HG03575 (cell line): ENCODE measurements around the gene ANO9.

Source experiments
- ATAC-seq: cut with Tn5 transposase; IDR thresholded peaks from one replicate; pipeline ENCODE4 v1.9.1; 2021; ENCODE audit not compliant: unreplicated experiment, insufficient number of reproducible peaks, low FRiP score; ENCODE audit errors: extremely low read depth

ANO9 gene, protein sequence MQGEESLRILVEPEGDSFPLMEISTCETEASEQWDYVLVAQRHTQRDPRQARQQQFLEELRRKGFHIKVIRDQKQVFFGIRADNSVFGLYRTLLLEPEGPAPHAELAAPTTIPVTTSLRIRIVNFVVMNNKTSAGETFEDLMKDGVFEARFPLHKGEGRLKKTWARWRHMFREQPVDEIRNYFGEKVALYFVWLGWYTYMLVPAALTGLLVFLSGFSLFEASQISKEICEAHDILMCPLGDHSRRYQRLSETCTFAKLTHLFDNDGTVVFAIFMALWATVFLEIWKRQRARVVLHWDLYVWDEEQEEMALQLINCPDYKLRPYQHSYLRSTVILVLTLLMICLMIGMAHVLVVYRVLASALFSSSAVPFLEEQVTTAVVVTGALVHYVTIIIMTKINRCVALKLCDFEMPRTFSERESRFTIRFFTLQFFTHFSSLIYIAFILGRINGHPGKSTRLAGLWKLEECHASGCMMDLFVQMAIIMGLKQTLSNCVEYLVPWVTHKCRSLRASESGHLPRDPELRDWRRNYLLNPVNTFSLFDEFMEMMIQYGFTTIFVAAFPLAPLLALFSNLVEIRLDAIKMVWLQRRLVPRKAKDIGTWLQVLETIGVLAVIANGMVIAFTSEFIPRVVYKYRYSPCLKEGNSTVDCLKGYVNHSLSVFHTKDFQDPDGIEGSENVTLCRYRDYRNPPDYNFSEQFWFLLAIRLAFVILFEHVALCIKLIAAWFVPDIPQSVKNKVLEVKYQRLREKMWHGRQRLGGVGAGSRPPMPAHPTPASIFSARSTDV

GRCh38 chr11:441418-442274, at the start of gene ANO9:
Gene ANO9 (minus strand): TSS chr11:442011. CDS start chr11:441926, 85 bp downstream.
- no peak for ATAC-seq

DNA sequence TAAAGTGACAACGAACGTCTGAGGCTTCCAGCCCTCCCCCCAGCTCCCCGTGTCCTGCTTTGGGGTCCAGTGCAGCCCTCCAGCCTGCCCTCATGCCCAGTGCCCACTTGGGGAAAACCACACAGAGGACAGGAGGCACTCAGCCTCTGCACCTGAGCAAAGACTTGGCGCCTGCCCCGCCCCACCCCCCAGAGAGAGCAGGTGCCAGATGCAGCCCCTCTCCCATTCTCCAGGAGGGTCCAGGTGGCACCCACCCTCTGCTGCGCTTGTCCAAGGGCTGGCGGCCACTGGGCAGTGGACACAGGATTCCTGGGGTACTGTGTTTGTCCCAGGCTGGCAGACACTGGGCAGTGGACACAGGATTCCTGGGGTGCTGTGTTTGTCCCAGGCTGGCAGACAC, 49.5 kb upstream of the ANO9 start:
- ATAC-seq, result no peak

GRCh38 chr11:490930-491260, 49.1 kb upstream of the ANO9 start:
- ATAC-seq, result no peak

GRCh38 chr11:490186-490929, 48.5 kb upstream of the ANO9 start:
- no peak for ATAC-seq

DNA sequence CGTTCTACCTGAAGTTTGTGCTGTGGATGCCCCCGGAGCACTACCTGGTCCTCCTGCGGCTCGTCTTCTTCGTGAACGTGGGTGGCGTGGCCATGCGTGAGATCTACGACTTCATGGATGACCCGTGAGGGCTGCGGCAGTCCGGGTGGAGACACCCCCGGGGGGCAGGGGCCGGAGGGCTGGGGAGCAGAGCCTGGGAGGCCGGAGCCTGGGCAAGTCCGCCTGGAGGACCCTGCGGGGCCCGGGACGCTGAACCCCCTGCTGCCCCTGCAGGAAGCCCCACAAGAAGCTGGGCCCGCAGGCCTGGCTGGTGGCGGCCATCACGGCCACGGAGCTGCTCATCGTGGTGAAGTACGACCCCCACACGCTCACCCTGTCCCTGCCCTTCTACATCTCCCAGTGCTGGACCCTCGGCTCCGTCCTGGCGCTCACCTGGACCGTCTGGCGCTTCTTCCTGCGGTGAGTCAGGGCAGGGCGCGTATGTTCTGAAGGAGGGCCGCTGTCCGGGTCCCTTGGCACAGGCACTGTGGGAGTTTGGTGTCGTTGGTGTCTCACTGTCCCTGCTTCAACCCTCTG, 47.9 kb upstream of the ANO9 start:
- ATAC-seq, result no peak

- ATAC-seq, result no peak
These were observed 47.2 kb upstream of the ANO9 start for GRCh38 chr11:488992-489391.

GRCh38 chr11:488579-488978, 46.8 kb upstream of the ANO9 start:
- no peak for ATAC-seq

GRCh38 chr11:488062-488461, 46.3 kb upstream of the ANO9 start:
- ATAC-seq, result no peak

DNA sequence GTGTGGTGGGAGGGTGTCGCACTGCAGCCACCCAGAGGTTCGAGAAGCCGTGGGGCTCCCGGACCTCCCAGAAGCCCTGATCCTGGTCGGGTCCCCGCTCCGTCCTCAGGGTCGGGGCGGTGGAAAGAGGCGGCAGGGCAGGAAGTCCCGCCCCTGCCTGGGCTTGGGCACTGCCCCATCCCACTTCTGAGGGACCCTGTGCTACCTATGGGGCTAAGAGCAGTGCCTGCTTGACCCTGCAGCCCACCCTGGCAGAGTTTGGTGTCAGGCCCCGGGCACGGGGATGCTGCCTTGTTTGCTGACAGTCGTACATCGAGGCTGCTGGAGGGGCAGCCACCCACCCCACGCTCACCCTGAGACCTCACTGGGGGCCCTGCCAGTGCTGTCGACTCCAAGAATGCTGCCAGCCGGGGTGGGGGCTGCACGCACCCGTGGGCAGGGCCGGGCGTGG, 45.8 kb upstream of the ANO9 start:
- no peak for ATAC-seq

- ATAC-seq, result no peak
These were observed 44.4 kb upstream of the ANO9 start for GRCh38 chr11:486189-486588.

GRCh38 chr11:484616-485015, 42.8 kb upstream of the ANO9 start:
- no peak for ATAC-seq

GRCh38 chr11:479311-479710, 37.5 kb upstream of the ANO9 start:
- ATAC-seq, result no peak

DNA sequence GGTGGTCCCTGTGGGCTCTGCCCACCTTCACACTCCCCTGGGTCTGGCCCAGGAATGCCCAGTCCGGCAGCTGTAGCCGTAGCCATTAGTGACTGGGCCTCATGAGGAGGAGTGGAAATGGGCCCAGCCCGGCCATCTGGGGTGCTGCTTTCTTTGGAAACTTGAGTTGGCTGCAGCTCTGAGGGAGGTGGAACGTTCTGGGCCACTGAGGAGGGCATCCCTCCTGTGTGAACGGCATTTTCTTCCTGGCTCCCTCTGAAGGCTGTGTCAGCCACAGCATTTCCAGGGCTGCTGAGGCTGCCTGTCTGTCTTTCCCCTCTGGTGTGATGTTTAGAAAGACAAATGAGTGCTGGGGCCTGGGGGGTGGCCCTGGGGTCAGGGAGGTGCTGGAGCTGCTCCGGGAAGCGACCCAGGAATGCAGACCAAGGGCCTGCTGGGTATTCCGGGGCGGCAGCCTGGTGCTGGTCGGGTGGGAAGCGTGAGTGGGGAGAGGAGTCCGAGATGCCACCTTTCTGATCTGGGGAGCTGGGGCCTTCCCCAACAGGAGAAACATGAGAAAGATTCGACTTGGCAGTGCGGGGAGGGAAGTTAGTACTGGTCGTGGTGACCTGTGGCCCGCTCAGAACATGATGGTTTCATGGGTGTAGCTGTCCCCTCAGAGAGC, 35.4 kb upstream of the ANO9 start:
- no peak for ATAC-seq

GRCh38 chr11:476416-476815, 34.6 kb upstream of the ANO9 start:
- no peak for ATAC-seq

DNA sequence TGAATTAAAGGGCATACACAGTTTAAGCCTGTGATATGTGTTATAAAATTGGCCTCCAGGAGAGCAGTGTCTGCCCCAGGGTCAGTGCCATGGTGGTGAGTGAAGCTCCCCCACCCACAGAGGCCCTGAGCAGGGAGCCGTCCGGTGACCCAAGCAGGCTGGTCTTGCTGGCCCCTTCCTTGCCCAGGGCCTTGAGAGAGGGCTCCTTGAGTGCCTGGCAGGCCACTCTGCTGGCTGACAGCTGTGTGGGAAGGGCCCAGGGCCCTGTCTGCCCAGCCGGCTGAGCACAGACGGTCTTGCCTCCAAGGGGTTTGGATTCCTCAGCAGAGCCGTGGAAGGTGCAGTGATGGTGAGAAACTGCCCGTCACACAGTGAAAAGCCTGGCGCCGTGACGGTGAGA, 34.1 kb upstream of the ANO9 start:
- no peak for ATAC-seq

- ATAC-seq, result no peak
These were observed 33.2 kb upstream of the ANO9 start for GRCh38 chr11:474914-475506.

DNA sequence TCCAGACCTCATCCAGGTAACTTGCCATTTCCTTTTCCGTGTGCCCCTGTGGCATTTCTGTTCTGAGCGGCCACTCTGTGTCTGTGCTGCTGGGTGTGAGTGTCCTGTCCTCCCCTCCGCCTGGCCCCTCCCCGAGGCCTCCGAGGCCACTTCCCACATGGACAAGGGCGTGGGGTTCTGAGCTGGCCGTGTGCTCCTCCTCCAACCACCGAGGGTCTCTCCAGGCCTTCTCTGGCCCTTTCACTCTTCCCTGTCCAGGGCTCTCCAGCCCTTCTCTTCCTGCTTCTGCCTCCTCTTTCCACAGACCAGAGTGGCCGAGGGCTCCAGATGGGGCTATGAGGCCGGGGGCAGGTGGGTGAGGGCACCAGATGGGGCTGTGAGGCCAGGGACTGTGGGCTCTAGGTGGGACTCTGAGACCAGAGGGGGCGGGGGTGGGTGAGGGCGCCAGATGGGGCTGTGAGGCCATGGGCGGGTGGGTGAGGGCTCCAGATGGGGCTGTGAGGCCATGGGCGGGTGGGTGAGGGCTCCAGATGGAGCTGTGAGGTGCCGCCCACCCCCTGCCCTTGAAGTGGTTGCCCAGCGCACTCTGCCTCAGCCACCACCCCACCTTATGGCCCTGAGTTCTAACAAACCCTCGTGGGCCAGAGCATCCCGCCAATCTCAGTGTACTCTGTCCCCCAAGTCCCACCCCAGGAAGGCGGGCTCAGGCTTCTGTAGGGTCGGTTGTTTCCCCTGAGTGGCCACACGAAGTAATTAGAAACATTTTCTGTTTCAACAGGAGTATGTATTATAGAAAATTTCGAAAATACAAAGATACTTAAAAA, 32.4 kb upstream of the ANO9 start:
- ATAC-seq, result no peak
